Sigmoid colon (tissue), 4 donors: ENCODE measurements around the gene PRKX.

ENCODE experiments used
- CTCF ChIP-seq, 4 experiments: fragments of 450-650 bp in 3 of 4; fragments of 200-600 bp in 1 of 4; IDR thresholded peaks; one replicate each; pipeline ENCODE4 v1.5.1; 2016 to 2019; ENCODE audit warnings: antibody characterized with exemption in 4 of 4, mild to moderate bottlenecking in 3 of 4, moderate library complexity in 2 of 4
- EP300 ChIP-seq, 4 donors: sonication (generic); formaldehyde crosslinking; IDR thresholded peaks; one replicate each; pipeline ENCODE4 v1.6.1; 2017; ENCODE audit warnings: antibody characterized with exemption in 4 of 4
- POLR2A ChIP-seq, 2 donors: fragments of 450-650 bp; IDR thresholded peaks; one replicate each; pipeline ENCODE4 v1.6.1; 2016; ENCODE audit warnings: antibody characterized with exemption in 2 of 2, mild to moderate bottlenecking in 2 of 2, moderate library complexity in 2 of 2
- POLR2AphosphoS5 ChIP-seq, 4 donors: sonication (generic); formaldehyde crosslinking; IDR thresholded peaks; one replicate each; pipeline ENCODE4 v1.6.1; 2017; ENCODE audit warnings: antibody characterized with exemption in 4 of 4

- TF ChIP-seq CTCF (IDR thresholded peaks at IDR 0.05) (no peak), POLR2AphosphoS5 (IDR thresholded peaks at IDR 0.05) (no peak), POLR2A (IDR thresholded peaks at IDR 0.05) (no peak), EP300 (IDR thresholded peaks at IDR 0.05) (no peak)
Observed at GRCh38 chrX:3563451-3563850, 150.0 kb downstream of the PRKX start.
